B cell (primary cell): ENCODE measurements around the gene RIF1. TPM values are rescaled to one million over a fixed set of nuclear protein-coding genes. Genes with fewer than 3 reads are reported as not detected.

ENCODE experiments used
- ATAC-seq: fragments of 200-7000 bp; cut with Tn5 transposase; one replicate; pipeline ENCODE4 v1.10.0; 2021; ENCODE audit warnings: low read depth, mild to moderate bottlenecking, moderate number of reproducible peaks, moderate library complexity
- CTCF ChIA-PET: fragments of 350-600 bp; sonication (Branson Sonifier 250); formaldehyde crosslinking; loops from one replicate; lab custom pipeline; 2021; ENCODE audit warnings: antibody characterized with exemption, inconsistent platforms; lab: Charles Lee
- POLR2A ChIA-PET: fragments of 350-600 bp; sonication (Branson Sonifier 250); formaldehyde crosslinking; loops from one replicate; lab custom pipeline; 2021; ENCODE audit warnings: antibody characterized with exemption; lab: Charles Lee
- DNase-seq: peaks from one replicate; pipeline ENCODE4 v3.0.0; 2013
- H2AFZ ChIP-seq: 2 replicates; pipeline ENCODE4 v1.6.1; 2012; ENCODE audit warnings: mild to moderate bottlenecking, low read depth, low read length; ENCODE audit not compliant: insufficient read depth, poor library complexity, severe bottlenecking
- H3K27ac ChIP-seq, 2 donors: 1 replicate in 1 of 2; 2 replicates in 1 of 2; pipeline ENCODE4 v1.5.1; 2012 to 2013; ENCODE audit warnings: low read length in 2 of 2, mild to moderate bottlenecking in 2 of 2, moderate library complexity in 1 of 2
- H3K27me3 ChIP-seq, 4 experiments: fragments of 200-600 bp in 1 of 4; sonication (generic) in 1 of 4; replicated peaks in 1 of 4; 1 replicate in 2 of 4; 2 replicates in 2 of 4; pipeline versions ENCODE4 v1.6.1 to v1.7.0; 2013 to 2016; ENCODE audit warnings: low read length in 3 of 4, mild to moderate bottlenecking in 2 of 4, mixed read lengths in 1 of 4, moderate library complexity in 1 of 4; ENCODE audit not compliant: insufficient read depth in 4 of 4, control insufficient read depth in 3 of 4; ENCODE audit errors: control extremely low read depth in 1 of 4
- H3K36me3 ChIP-seq, 2 experiments: replicated peaks in 1 of 2; 1 replicate in 1 of 2; 2 replicates in 1 of 2; pipeline versions ENCODE4 v1.6.1 to v1.7.1; 2013; ENCODE audit warnings: low read length in 1 of 2; ENCODE audit not compliant: insufficient read depth in 2 of 2, control insufficient read depth in 1 of 2; ENCODE audit errors: control extremely low read depth in 1 of 2, extremely low read depth in 1 of 2
- H3K4me1 ChIP-seq, 2 donors: fragments of 200-600 bp in 1 of 2; sonication (generic) in 1 of 2; 1 replicate in 1 of 2; 2 replicates in 1 of 2; pipeline versions ENCODE4 v1.5.1 to v1.6.1; 2013 to 2017; ENCODE audit warnings: low read length in 2 of 2; ENCODE audit not compliant: control insufficient read depth in 2 of 2, insufficient read depth in 2 of 2
- H3K4me2 ChIP-seq: replicated peaks from 2 replicates; pipeline ENCODE3; 2012; ENCODE audit warnings: mild to moderate bottlenecking, low read depth, low read length; ENCODE audit not compliant: poor library complexity, severe bottlenecking
- H3K4me3 ChIP-seq, 5 experiments: fragments of 200-600 bp in 1 of 5; sonication (generic) in 1 of 5; 1 replicate in 3 of 5; 2 replicates in 2 of 5; pipeline versions ENCODE4 v1.5.1 to v1.7.0; 2011 to 2016; ENCODE audit warnings: low read length in 4 of 5, mild to moderate bottlenecking in 4 of 5, low read depth in 2 of 5, control low read depth in 1 of 5, moderate library complexity in 1 of 5; ENCODE audit not compliant: insufficient read depth in 1 of 5; ENCODE audit errors: control extremely low read depth in 1 of 5, extremely low read depth in 1 of 5
- H3K79me2 ChIP-seq: fragments of 200-600 bp; sonication (generic); one replicate; pipeline ENCODE4 v1.6.0; 2016; ENCODE audit warnings: low read length; ENCODE audit not compliant: control insufficient read depth, insufficient read depth
- H3K9ac ChIP-seq: fragments of 200-600 bp; sonication (generic); 2 replicates; pipeline ENCODE4 v1.6.1; 2017; ENCODE audit warnings: mild to moderate bottlenecking, low read length, moderate library complexity
- H3K9me3 ChIP-seq, 3 donors: one replicate each; pipeline versions ENCODE4 v1.6.1 to v1.7.1; 2013; ENCODE audit warnings: low read length in 2 of 3; ENCODE audit not compliant: control insufficient read depth in 2 of 3, insufficient read depth in 1 of 3; ENCODE audit errors: control extremely low read depth in 1 of 3
- H4K20me1 ChIP-seq: 2 replicates; pipeline ENCODE4 v1.6.0; 2012; ENCODE audit warnings: mild to moderate bottlenecking, low read length; ENCODE audit not compliant: insufficient read depth, control insufficient read depth, poor library complexity, severe bottlenecking
- H3K27ac Mint-ChIP-seq: one replicate; pipeline ENCODE4 v1.8.0; 2021; ENCODE audit warnings: mixed read lengths
- H3K27me3 Mint-ChIP-seq: one replicate; pipeline ENCODE4 v1.8.0; 2021; ENCODE audit warnings: mixed read lengths
- H3K4me1 Mint-ChIP-seq: one replicate; pipeline ENCODE4 v1.8.0; 2021; ENCODE audit warnings: mixed read lengths
- H3K4me3 Mint-ChIP-seq: one replicate; pipeline ENCODE4 v1.8.0; 2021; ENCODE audit warnings: mixed read lengths
- H3K9me3 Mint-ChIP-seq: one replicate; pipeline ENCODE4 v1.8.0; 2022; ENCODE audit warnings: mixed read lengths; ENCODE audit not compliant: insufficient read depth
- CTCF ChIP-seq: fragments of 200-600 bp; IDR thresholded peaks from one replicate; pipeline ENCODE4 v1.8.0; 2022; ENCODE audit warnings: antibody characterized with exemption, mild to moderate bottlenecking
- EZH2 ChIP-seq: IDR thresholded peaks from 2 replicates; pipeline ENCODE4 v1.6.1; 2012; ENCODE audit warnings: borderline replicate concordance, low read depth, mild to moderate bottlenecking, moderate library complexity, low read length; ENCODE audit not compliant: insufficient read depth, poor library complexity, severe bottlenecking
- WGBS: methylation state at CpG from one replicate; pipeline ENCODE4 v1.1.5; 2013; ENCODE audit warnings: missing lambda C conversion rate; ENCODE audit not compliant: insufficient coverage; 5-methylcytosine and 5-hydroxymethylcytosine counted together
- intact Hi-C: fragments of 100-400 bp; cut with micrococcal nuclease; formaldehyde crosslinking; loops from one replicate; pipeline ENCODE4 v1.10.0; 2022
- polyA plus RNA-seq: library from polyadenylated mRNA; depleted of rRNA; stranded (reverse); fragments of >200 nt; gene quantifications from 2 replicates; pipeline ENCODE4 v1.2.3, GENCODE V29; 2012
- total RNA-seq, 2 donors: library from RNA; stranded (reverse); fragments of 120-200 nt in 1 of 2; gene quantifications; 1 replicate in 1 of 2; 2 replicates in 1 of 2; pipeline versions ENCODE4 v1.2.3 to v1.2.4, GENCODE V29; 2013 to 2022

Gene RIF1
- total and polyA plus RNA-seq, 2 donors (not counting 1 experiment from before 2014, with no cell fraction given): 3.3 to 60.5 TPM

GRCh38 chr2:151518802-151519201 is 109.1 kb downstream of the RIF1 start:
- no peaks in the 10 kb centered on the region for H3K4me1 Mint-ChIP-seq
- CTCF ChIA-PET: no interaction called here

GRCh38 chr2:151520976-151521375 is 111.3 kb downstream of the RIF1 start:
- H3K4me2 ChIP-seq: no peak overlapping the region
- no peak for TF ChIP-seq CTCF
- TF ChIP-seq EZH2: no peak
- no peak for DNase-seq
- intact Hi-C loops: no loop called here
- H2AFZ ChIP-seq: no peak overlapping the region
- WGBS: no CpG with 5 or more reads among the region's 1 CpG
- Mint-ChIP-seq H3K9me3 (no peaks in the 10 kb centered on the region), H3K4me3 (no peak overlapping the region), H3K4me1 (peaks cover 18% of the 10 kb centered on the region), H3K27ac (no peak overlapping the region), H3K27me3 (no peaks in the 10 kb centered on the region)
- ChIA-PET POLR2A (no interaction called here), CTCF (interaction anchor here (1.3 kb wide), 1 partner anchor 14 kb away, joined by 3 read pairs; no protein-coding TSS in a partner anchor)
- no peaks in the 10 kb centered on the region for H3K79me2 ChIP-seq
- ATAC-seq: no peak
- H3K9ac ChIP-seq: no peak overlapping the region
- H3K4me1 ChIP-seq: peaks cover 5 to 6% of the 10 kb centered on the region in 2 donors
- H3K4me3 ChIP-seq: no peak overlapping the region
- no peaks in the 10 kb centered on the region for H3K36me3 ChIP-seq
- no peaks in the 10 kb centered on the region for H3K9me3 ChIP-seq
- no peaks in the 10 kb centered on the region for H4K20me1 ChIP-seq
- no peak overlapping the region for H3K27ac ChIP-seq
- no peaks in the 10 kb centered on the region for H3K27me3 ChIP-seq

More at GRCh38 chr2:151518802-151519201, 109.1 kb downstream of the RIF1 start:
- H3K36me3 ChIP-seq: no peaks in the 10 kb centered on the region
- H3K27me3 ChIP-seq: no peaks in the 10 kb centered on the region
- H3K9ac ChIP-seq: no peak overlapping the region
- ATAC-seq: no peak
- H2AFZ ChIP-seq: no peak overlapping the region
- H3K27me3 Mint-ChIP-seq: no peaks in the 10 kb centered on the region
- H3K4me2 ChIP-seq: no peak overlapping the region
- intact Hi-C loops: no loop called here
- POLR2A ChIA-PET: no interaction called here
- H4K20me1 ChIP-seq: no peaks in the 10 kb centered on the region
- H3K27ac ChIP-seq: no peak overlapping the region
- TF ChIP-seq CTCF (no peak), EZH2 (no peak)
- H3K9me3 ChIP-seq: no peaks in the 10 kb centered on the region
- no peak for DNase-seq
- WGBS: 100% methylated on average over 1 of the region's 3 CpGs
- no peaks in the 10 kb centered on the region for H3K79me2 ChIP-seq
- no peak overlapping the region for H3K27ac Mint-ChIP-seq
- H3K4me3 Mint-ChIP-seq: no peak overlapping the region
- H3K9me3 Mint-ChIP-seq: no peaks in the 10 kb centered on the region
- H3K4me1 ChIP-seq: no peaks in the 10 kb centered on the region
- no peak overlapping the region for H3K4me3 ChIP-seq
